Fibroblast of villous mesenchyme (primary cell): Measurements from ENCODE around the gene NFATC2IP. TPM values are rescaled to one million over a fixed set of nuclear protein-coding genes. Genes with fewer than 3 reads are reported as not detected.

Experiments used
- DNase-seq: peaks from one replicate; pipeline ENCODE4 v3.0.0-alpha.2; 2010; ENCODE audit warnings: low read depth
- H3K4me3 ChIP-seq: 2 replicates; pipeline ENCODE4 v1.5.1; 2011; ENCODE audit warnings: low read depth, mild to moderate bottlenecking, low read length
- total RNA-seq: library from RNA; depleted of rRNA; stranded (reverse); fragments of >200 nt; gene quantifications from 2 replicates; pipeline ENCODE4 v1.2.3, GENCODE V29; 2012
- TF ChIP-seq, protein P1 (sequence below): IDR thresholded peaks from 2 replicates; pipeline ENCODE4 v1.5.1; 2012; ENCODE audit warnings: low read depth, mild to moderate bottlenecking, low read length; ENCODE audit not compliant: insufficient read depth

NFATC2IP gene
- total RNA-seq, 1 donor, result 30.7 TPM

GRCh38 chr16:28980929-28981328 is 30.2 kb downstream of the NFATC2IP start:
- TF ChIP-seq, protein P1, sequence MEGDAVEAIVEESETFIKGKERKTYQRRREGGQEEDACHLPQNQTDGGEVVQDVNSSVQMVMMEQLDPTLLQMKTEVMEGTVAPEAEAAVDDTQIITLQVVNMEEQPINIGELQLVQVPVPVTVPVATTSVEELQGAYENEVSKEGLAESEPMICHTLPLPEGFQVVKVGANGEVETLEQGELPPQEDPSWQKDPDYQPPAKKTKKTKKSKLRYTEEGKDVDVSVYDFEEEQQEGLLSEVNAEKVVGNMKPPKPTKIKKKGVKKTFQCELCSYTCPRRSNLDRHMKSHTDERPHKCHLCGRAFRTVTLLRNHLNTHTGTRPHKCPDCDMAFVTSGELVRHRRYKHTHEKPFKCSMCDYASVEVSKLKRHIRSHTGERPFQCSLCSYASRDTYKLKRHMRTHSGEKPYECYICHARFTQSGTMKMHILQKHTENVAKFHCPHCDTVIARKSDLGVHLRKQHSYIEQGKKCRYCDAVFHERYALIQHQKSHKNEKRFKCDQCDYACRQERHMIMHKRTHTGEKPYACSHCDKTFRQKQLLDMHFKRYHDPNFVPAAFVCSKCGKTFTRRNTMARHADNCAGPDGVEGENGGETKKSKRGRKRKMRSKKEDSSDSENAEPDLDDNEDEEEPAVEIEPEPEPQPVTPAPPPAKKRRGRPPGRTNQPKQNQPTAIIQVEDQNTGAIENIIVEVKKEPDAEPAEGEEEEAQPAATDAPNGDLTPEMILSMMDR, result no peak
- no peak overlapping the region for H3K4me3 ChIP-seq
- DNase-seq, result no peak

- no peak for DNase-seq
- TF ChIP-seq, protein P1, result peak; percentile 51
- H3K4me3 ChIP-seq, result no peak overlapping the region
Observed at GRCh38 chr16:28981517-28981916, 30.8 kb downstream of the NFATC2IP start.

GRCh38 chr16:28982418-28982817 is 31.7 kb downstream of the NFATC2IP start:
- DNase-seq, result no peak
- TF ChIP-seq, protein P1, result no peak
- no peak overlapping the region for H3K4me3 ChIP-seq

GRCh38 chr16:28982949-28983348 is 32.2 kb downstream of the NFATC2IP start:
- H3K4me3 ChIP-seq, result no peak overlapping the region
- no peak for DNase-seq

GRCh38 chr16:28983644-28984043 is 32.9 kb downstream of the NFATC2IP start:
- DNase-seq, result no peak
- no peak overlapping the region for H3K4me3 ChIP-seq
- TF ChIP-seq, protein P1, result no peak

More at GRCh38 chr16:28982949-28983348, 32.2 kb downstream of the NFATC2IP start:
- TF ChIP-seq, protein P1, result no peak

- DNase-seq, result no peak
- H3K4me3 ChIP-seq, result no peak overlapping the region
- TF ChIP-seq, protein P1, result no peak
Observed at GRCh38 chr16:28984091-28984490, 33.4 kb downstream of the NFATC2IP start.

DNA sequence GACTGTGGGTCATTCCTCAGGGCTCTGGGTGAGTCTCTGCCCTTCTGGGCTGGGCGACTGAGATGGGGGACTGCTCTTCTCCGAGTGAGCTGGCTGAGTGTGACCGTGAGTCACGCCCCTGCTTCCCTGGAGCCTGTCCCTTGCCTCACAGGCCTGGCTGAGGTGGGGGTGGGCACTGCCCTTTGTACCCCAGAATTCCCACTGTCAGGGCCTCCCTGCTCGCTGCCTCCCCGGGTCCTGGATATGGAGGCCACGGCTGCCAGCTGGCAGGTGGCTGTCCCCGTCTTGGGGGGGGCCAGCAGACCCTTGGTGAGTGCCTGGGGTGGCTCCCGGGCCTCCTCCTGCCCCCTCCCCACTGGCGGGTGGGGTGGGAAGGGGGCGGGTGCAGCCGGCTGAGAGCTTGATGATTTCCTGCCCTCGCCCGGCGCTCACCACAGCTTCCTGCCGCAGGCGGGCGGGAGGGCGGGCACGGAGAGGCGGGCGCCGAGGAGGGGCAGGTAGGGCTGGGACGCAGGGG is 33.9 kb downstream of the NFATC2IP start, which contains the start of gene LAT:
TSS of gene LAT (plus strand) at position 434 of the 517 bp plus-strand sequence. CDS start 366 bp downstream, outside the sequence.
- DNase-seq, result no peak
- no peak within 1 kb of the TSS for H3K4me3 ChIP-seq
- TF ChIP-seq, protein P1, result no peak
